DND-41 (cell line): Measurements from ENCODE around the gene OVOL1.

Experiments
- CTCF ChIP-seq: IDR thresholded peaks from 2 replicates; pipeline ENCODE4 v1.5.1; 2012; ENCODE audit warnings: borderline replicate concordance, low read length, moderate library complexity, mild to moderate bottlenecking; ENCODE audit not compliant: poor library complexity, severe bottlenecking; ENCODE audit errors: extremely low read depth
- EZH2 ChIP-seq: IDR thresholded peaks from 3 replicates; pipeline ENCODE4 v1.6.1; 2012; ENCODE audit warnings: borderline replicate concordance, low read depth, mild to moderate bottlenecking, moderate library complexity, low read length, inconsistent platforms; ENCODE audit not compliant: severe bottlenecking

DNA sequence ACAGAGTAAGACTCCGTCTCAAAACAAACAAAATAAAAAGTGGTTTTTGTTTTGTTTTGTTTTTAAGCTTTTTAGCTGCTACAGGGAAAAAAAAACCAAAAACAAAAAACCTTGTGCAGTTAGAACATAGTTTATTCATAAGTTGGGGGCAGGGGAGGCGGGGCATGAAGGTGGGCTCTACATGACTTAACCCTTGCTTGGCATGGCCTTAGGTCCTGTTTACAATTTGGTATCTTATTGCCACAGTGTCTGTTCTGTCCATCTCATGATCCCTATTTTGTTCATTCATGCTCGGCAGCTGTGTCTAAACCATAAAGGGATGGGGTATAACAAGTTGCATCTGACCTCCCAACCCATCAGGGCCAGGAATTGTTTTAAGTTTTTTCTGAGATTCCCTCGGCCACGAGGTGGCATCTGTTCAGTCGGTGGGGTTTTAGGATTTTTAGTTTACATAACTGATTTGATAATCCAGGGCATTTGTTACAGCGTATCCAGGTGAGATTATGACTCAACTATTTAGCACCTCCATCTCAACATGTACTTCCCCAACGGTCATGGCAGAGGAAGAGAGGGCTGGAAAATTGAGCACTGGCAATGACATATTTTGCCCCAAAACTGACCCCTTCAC, 13.0 kb upstream of the OVOL1 start:
- TF ChIP-seq CTCF (no peak), EZH2 (no peak)
